SU-DHL-6 (cell line): Measurements from ENCODE around the gene ZC3H12C.

Experiments
- CTCF ChIP-seq: fragments of 200-600 bp; sonication (generic); IDR thresholded peaks from one replicate; pipeline ENCODE4 v1.5.1; 2017; ENCODE audit warnings: antibody characterized with exemption, mild to moderate bottlenecking, low read length, moderate library complexity; ENCODE audit not compliant: insufficient read depth, poor library complexity, severe bottlenecking
- EZH2phosphoT487 ChIP-seq: fragments of 200-600 bp; sonication (generic), shearing (Covaris generic); conservative IDR thresholded peaks from 2 replicates; pipeline ENCODE4 v1.6.1; 2018; ENCODE audit warnings: mild to moderate bottlenecking, antibody characterized with exemption, low read length, moderate library complexity, mixed read lengths

- no peak for TF ChIP-seq CTCF
- no peak for TF ChIP-seq EZH2phosphoT487
These were observed 89.7 kb downstream of the ZC3H12C start for GRCh38 chr11:110182886-110183285.
